Vagina (tissue), 2 donors: ENCODE data around the gene KCNJ4. TPM values are rescaled to one million over a fixed set of nuclear protein-coding genes. Genes with fewer than 3 reads are reported as not detected.

ENCODE experiments used
- DNase-seq, 2 donors: peaks; one replicate each; pipeline ENCODE4 v3.0.0-alpha.2; 2017; ENCODE audit errors: extremely low spot score in 2 of 2
- H3K27ac ChIP-seq: fragments of 200-600 bp; sonication (generic); one replicate; pipeline ENCODE4 v1.5.1; 2019
- H3K27me3 ChIP-seq: fragments of 200-600 bp; sonication (generic); one replicate; pipeline ENCODE4 v1.5.1; 2019
- H3K36me3 ChIP-seq, 2 donors: fragments of 200-600 bp; sonication (generic); one replicate each; pipeline ENCODE4 v1.5.1; 2017 to 2019
- H3K4me1 ChIP-seq: fragments of 200-600 bp; sonication (generic); one replicate; pipeline ENCODE4 v1.5.1; 2019
- H3K4me3 ChIP-seq, 2 donors: fragments of 200-600 bp; sonication (generic); 1 replicate in 1 of 2; 2 replicates in 1 of 2; pipeline ENCODE4 v1.5.1; 2016 to 2019
- H3K9me3 ChIP-seq: fragments of 200-600 bp; sonication (generic); one replicate; pipeline ENCODE4 v1.5.1; 2019
- POLR2A ChIP-seq, 2 donors: fragments of 450-650 bp; IDR thresholded peaks; one replicate each; pipeline ENCODE4 v1.6.1; 2017; ENCODE audit warnings: antibody characterized with exemption in 2 of 2, mild to moderate bottlenecking in 2 of 2, moderate library complexity in 2 of 2
- POLR2AphosphoS5 ChIP-seq, 2 donors: sonication (generic); formaldehyde crosslinking; IDR thresholded peaks; one replicate each; pipeline ENCODE4 v1.9.0; 2017; ENCODE audit warnings: antibody characterized with exemption in 2 of 2, mild to moderate bottlenecking in 2 of 2, low read depth in 1 of 2; ENCODE audit not compliant: insufficient read depth in 1 of 2
- intact Hi-C: fragments of 100-400 bp; cut with DNase I; formaldehyde crosslinking; loops from one replicate; pipeline ENCODE4 v1.15.1; 2023
- total RNA-seq: library from RNA; depleted of rRNA; stranded (reverse); fragments of >200 nt; gene quantifications from one replicate; pipeline ENCODE4 v1.2.3, GENCODE V29; 2016
- TF ChIP-seq, protein P1 (sequence below), 3 experiments: fragments of 450-650 bp in 2 of 3; fragments of 200-600 bp in 1 of 3; sonication (generic) in 1 of 3; IDR thresholded peaks; one replicate each; pipeline ENCODE4 v1.5.1; 2017 to 2019; ENCODE audit warnings: antibody characterized with exemption in 3 of 3, mild to moderate bottlenecking in 2 of 3, moderate library complexity in 2 of 3

The KCNJ4 gene
- not detected for total RNA-seq

DNA sequence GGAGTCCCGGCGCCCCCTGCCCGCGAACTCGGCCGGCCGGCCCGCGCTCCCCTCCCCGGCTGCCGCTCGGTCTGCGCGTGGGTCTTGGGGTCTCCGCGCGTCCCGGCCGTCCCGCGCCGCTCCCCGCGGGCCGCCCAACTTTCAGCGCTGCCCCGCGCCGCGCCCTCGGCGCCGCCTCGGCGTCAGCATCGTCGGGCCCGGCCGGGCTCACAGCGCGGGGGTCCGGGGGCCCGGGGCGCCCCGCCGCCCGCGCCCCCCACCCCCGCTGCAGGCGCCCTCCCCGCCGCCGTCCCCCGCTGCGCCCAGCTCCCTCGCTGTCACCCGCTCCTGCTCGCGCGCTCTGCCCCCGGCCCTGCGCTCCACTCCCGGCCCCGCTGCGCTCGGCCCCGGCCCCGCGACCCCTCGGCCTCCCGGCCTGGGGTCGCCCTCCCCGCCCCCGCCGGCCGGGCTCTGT is at the start of gene KCNJ4:
TSS of gene KCNJ4 (minus strand) at position 124 of the 454 bp plus-strand sequence. CDS start 27,067 bp downstream, outside the sequence.
- DNase-seq = no peak
- Histone ChIP-seq H3K27ac (no peak within 1 kb of the TSS), H3K27me3 (peaks cover 3% of the 10 kb centered on the region), H3K4me1 (no peaks in the 10 kb centered on the region), H3K9me3 (no peaks in the 10 kb centered on the region), H3K4me3 (peak within 1 kb of the TSS; percentile 29 to 54), H3K36me3 (no peaks in the 10 kb centered on the region)
- intact Hi-C loops = no loop called here
- TF ChIP-seq POLR2AphosphoS5 (IDR thresholded peaks at IDR 0.05; ENCODE audit: insufficient read depth in 1 of 2, low read depth in 1 of 2) (no peak), POLR2A (IDR thresholded peaks at IDR 0.05) (no peak)
- TF ChIP-seq, protein P1, sequence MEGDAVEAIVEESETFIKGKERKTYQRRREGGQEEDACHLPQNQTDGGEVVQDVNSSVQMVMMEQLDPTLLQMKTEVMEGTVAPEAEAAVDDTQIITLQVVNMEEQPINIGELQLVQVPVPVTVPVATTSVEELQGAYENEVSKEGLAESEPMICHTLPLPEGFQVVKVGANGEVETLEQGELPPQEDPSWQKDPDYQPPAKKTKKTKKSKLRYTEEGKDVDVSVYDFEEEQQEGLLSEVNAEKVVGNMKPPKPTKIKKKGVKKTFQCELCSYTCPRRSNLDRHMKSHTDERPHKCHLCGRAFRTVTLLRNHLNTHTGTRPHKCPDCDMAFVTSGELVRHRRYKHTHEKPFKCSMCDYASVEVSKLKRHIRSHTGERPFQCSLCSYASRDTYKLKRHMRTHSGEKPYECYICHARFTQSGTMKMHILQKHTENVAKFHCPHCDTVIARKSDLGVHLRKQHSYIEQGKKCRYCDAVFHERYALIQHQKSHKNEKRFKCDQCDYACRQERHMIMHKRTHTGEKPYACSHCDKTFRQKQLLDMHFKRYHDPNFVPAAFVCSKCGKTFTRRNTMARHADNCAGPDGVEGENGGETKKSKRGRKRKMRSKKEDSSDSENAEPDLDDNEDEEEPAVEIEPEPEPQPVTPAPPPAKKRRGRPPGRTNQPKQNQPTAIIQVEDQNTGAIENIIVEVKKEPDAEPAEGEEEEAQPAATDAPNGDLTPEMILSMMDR (IDR thresholded peaks at IDR 0.05) = no peak

DNA sequence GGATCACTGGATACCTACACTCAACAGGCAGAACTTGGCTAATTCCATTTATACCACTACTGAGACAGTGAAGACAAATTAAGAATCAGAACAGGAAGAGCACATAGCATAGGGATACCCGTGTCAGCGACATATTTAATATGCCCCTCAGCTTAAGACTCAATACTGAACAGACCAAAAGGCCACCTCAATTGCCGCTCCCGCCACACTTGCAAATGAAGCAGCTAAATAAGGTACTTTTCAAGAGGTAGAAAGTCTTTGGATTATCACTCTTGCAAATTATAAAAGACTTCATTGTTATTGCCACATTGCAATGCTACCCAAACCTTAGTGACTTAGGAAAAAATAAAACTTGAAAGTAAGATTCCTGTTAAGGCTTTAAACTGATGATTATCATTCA is 48.0 kb upstream of the KCNJ4 start:
- Histone ChIP-seq H3K27ac (peak overlapping the region; percentile 28), H3K4me3 (peak overlapping the region in 1 of 2 donors; percentile 95), H3K36me3 (peaks cover 4 to 32% of the 10 kb centered on the region in 2 donors), H3K27me3 (no peaks in the 10 kb centered on the region), H3K4me1 (peaks cover 69% of the 10 kb centered on the region), H3K9me3 (no peaks in the 10 kb centered on the region)
- TF ChIP-seq POLR2A (IDR thresholded peaks at IDR 0.05) (no peak), POLR2AphosphoS5 (IDR thresholded peaks at IDR 0.05; ENCODE audit: insufficient read depth in 1 of 2, low read depth in 1 of 2) (no peak)
- TF ChIP-seq, protein P1 (IDR thresholded peaks at IDR 0.05) = no peak
- intact Hi-C loops = no loop called here
- DNase-seq = no peak

DNA sequence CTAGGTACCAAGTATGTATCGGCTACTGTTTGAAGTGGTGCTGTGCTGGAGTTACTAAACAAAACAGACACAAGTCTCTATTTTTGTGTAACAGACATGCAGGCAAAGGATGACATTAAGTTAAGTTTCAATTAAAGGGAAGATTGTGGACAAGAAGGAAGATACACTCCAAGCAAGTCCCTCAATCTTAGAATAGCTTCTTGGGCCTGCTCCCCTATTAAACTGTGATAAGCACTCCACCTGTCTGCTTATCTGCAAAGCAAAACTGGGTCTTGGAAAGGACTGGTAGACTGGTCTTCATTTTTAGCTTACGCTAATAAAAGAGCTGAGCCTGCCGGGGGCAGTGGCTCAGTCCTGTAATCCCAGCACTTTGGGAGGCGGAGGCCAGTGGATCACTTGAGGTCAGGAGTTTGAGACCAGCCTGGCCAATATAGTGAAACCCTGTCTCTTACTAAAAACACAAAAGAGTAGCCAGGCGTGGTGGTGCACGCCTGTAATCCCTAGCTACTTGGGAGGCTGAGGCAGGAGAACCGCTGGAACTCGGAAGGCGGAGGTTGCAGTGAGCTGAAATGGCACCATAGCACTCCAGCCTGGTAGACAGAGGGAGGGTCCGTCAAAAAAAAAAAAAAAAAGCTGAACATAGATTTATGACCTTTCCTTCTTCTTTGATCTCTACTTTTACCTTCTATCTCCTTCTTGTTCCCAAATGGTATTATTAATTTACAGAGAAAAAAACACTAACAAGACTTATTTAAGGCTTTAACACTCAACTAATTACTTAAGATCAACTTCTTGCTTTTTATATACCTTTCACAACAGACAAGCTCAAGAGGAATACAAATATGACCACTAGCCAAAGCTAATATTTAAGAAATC is 47.0 kb upstream of the KCNJ4 start:
- Histone ChIP-seq H3K4me3 (no peak overlapping the region), H3K4me1 (peaks cover 67% of the 10 kb centered on the region), H3K27ac (no peak overlapping the region), H3K36me3 (peaks cover 4 to 42% of the 10 kb centered on the region in 2 donors), H3K27me3 (no peaks in the 10 kb centered on the region), H3K9me3 (no peaks in the 10 kb centered on the region)
- DNase-seq = no peak
- intact Hi-C loops = no loop called here
- TF ChIP-seq, protein P1 (IDR thresholded peaks at IDR 0.05) = no peak
- TF ChIP-seq POLR2AphosphoS5 (IDR thresholded peaks at IDR 0.05; ENCODE audit: insufficient read depth in 1 of 2, low read depth in 1 of 2) (no peak), POLR2A (IDR thresholded peaks at IDR 0.05) (no peak)

DNA sequence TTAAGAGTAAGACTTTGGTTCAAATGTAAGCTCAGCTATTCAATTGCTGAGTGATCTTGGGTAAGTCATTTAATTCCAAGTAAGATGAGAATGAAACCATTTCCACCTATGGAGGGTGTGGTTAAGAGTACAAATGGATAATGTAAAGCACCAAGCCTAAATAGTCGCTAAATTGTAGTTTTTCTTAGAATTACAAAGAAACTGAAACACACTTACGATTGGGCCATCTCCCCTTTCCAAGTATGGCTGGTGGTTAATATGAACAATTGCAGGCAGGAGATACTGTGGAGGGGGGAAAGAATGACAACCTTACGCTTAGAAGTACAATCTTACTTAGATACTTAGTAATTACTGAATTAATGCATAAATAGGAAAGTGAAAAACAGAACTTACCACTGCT is 42.9 kb upstream of the KCNJ4 start:
- no peak overlapping the region for H3K4me3 ChIP-seq
- H3K36me3 ChIP-seq = peaks cover 10 to 84% of the 10 kb centered on the region in 2 donors
- no peaks in the 10 kb centered on the region for H3K27me3 ChIP-seq
- H3K4me1 ChIP-seq = peaks cover 48% of the 10 kb centered on the region
- intact Hi-C loops = no loop called here
- no peak for TF ChIP-seq POLR2A (IDR thresholded peaks at IDR 0.05)
- DNase-seq = no peak
- H3K27ac ChIP-seq = no peak overlapping the region
- H3K9me3 ChIP-seq = no peaks in the 10 kb centered on the region

DNA sequence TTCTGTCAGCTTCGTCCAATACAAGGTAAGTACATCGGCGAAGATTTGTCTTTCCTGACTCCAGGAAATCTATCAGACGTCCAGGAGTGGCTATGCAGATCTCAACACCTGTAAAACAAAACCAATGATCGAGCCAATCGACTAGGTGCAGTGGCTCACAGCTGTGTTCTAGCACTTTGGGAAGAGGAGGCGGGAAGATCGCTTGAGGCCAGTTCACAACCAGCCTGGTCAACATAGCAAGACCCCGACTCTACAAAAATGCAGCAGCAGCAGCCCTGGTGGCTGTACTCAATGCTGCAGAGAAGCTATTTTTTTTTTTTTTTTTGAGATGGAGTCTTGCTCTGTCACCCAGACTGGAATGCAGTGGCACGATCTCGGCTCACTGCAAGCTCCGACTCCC is 39.9 kb upstream of the KCNJ4 start:
- H3K27ac ChIP-seq = no peak overlapping the region
- TF ChIP-seq POLR2A (IDR thresholded peaks at IDR 0.05) (no peak), POLR2AphosphoS5 (IDR thresholded peaks at IDR 0.05; ENCODE audit: insufficient read depth in 1 of 2, low read depth in 1 of 2) (no peak)
- TF ChIP-seq, protein P1 (IDR thresholded peaks at IDR 0.05) = no peak
- intact Hi-C loops = no loop called here
- H3K4me1 ChIP-seq = peaks cover 29% of the 10 kb centered on the region
- DNase-seq = no peak
- H3K9me3 ChIP-seq = no peaks in the 10 kb centered on the region
- no peak overlapping the region for H3K4me3 ChIP-seq
- no peaks in the 10 kb centered on the region for H3K27me3 ChIP-seq
- H3K36me3 ChIP-seq = peaks cover 14 to 99% of the 10 kb centered on the region in 2 donors
